Middle frontal gyrus (tissue), 1 donor: Measurements from ENCODE around the gene RDX.
"Not testable (repeated sequence)": the region's sequence is repeated elsewhere in the genome, so short reads cannot be mapped to it uniquely, and the experiment has no call there.

Experiments
- DNase-seq: peaks from one replicate; pipeline ENCODE4 v3.0.0-alpha.2; 2015; ENCODE audit warnings: low spot score; ENCODE audit errors: extremely low spot score

RDX gene

DNA sequence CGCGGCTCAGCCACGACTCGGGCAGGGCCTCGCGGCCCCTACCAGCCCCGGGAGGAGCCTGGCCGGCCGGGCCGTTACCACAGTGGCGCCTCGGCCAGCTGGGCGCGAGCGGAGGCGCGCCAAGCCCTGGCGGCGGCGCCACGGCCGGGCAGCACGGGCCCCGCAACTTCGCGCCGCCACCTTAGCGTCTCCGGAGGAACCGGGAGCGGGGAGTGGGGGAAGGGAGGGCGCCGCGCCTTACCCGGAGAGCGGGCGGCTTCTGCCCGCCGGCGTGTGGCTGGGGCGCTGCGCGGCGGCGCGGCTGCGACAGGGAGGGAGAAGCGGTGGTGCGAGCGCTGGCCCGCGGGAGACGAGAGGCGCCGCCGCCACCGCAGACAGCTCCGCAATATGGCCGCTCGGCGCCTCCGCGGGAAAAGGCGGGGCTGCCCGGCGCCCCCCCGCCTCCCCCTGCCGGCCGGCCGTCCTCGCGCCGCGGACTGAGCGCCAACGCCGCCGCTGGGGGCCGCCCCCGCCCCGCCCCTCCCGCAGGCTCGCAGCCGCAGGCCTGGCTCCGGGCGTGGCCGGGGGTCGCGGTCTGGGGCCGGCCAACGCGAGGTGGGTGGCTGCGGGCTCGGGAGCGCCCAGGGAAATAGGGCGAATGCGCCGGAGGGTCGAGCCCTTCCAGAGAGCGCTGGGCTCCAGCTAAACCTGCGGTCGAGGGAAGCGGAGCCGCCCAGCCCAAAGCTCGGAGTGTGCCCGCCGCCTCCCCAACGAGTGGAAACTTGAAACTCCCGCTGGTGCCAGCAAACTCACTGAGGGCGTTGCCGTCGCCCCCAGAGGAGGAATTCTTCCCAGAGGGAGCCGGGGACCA is at the start of gene RDX:
Gene RDX, minus strand, starts transcription at position 389 of the 850 bp plus-strand sequence. CDS start 16,922 bp downstream, outside the sequence.
- DNase-seq: peak; percentile 65

- no peak for DNase-seq
These were observed 49.3 kb upstream of the RDX start for GRCh38 chr11:110345743-110346142.

DNA sequence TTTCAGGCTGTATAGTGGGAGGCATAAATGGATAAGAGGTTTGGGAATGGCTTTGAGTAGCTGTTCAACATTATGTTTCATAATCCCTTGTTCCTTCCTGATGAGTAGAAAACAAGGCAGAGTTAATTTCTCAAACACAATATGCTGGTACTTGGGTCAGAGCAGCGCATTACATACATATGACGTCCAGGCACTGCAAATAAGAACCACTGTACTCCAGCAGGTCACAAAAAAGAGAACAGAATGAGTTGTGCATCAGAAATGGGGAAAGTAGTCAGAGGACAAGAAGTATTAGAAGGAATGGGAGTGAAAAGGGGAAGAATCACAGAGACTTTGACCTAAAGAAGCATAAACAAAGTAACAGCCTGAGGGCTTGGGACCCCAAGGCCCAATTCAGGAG is 44.0 kb upstream of the RDX start:
- DNase-seq: no peak

GRCh38 chr11:110339456-110340250 is 43.2 kb upstream of the RDX start:
- DNase-seq: no peak

GRCh38 chr11:110338684-110339083 is 42.3 kb upstream of the RDX start:
- no peak for DNase-seq

- no peak for DNase-seq
These were observed 41.3 kb upstream of the RDX start for GRCh38 chr11:110337570-110338193.

DNA sequence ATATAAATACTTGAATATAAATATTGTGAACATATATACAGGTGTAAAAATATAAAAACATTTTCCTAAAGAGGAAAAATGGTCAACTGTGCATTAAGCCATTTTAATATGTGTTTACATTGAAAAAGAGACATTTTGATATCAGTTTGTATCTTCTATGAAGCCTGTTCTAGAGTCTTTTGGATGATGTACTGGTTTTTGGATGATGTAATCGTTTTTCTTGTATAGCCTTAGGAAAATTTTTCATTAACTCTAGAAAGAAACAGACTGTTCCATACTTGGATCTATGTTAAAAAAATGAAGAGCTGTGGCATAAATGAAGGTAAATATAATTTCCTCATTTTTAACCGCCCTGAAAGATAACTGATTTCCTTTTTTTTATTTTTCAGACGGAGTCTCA is 39.6 kb upstream of the RDX start:
- no peak for DNase-seq

DNA sequence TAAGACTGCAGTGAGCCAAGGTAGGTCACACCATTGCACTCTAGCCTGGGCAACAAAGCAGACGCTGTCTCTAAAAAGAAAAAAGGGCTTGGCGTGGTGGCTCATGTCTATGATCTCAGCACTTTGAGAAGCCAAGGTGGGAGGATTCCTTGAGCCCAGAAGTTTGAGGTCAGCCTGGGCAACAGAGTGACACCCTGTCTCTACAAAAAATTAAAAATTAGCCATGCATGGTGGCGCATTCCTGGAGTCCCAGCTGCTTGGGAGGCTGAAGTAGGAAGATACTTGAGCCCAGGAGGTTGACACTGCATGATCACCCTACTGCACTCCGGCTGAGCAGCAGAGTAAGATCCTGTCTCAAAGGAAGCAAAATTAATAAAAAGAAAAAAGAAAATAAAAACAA is 38.9 kb upstream of the RDX start:
- no peak for DNase-seq

DNA sequence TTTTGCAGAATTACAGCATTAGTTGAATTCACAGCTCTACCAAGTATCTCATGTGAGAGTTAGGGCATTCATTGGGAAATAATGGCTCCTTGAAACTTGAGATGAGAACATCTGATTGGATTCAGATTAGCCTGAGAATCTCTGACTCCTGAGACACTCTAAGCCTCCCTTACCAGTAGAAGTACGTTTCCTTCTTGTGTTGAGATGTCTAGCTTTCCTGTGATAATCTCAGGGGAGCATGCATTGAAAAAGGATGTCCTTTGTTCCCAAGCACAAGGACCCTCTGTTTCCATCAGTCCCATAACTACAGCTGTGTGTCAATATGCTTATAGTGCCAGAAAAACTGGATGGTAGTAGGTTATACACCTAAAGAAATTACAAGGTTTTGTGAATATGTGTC is 35.2 kb upstream of the RDX start:
- DNase-seq: no peak

DNA sequence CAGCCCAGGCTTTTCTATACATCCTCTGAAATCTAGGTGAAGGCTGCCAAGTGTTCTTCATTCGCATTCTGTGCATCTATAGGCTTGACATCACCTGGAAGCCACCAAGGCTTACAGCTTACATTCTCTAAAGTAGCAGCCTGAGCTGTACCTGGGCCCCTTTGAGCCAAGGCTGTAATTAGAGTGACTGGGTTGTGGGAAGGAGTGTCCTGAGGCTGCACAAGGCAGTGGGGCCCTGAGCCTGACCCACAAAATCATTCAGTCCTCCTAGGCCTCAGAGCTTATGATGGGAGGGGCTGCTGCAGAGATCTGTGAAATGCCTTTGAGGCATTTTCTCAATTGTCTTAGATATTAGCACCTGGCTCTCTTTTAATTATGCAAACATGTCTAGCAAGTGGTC is 33.0 kb upstream of the RDX start:
- DNase-seq: no peak

GRCh38 chr11:110327508-110327907 is 31.1 kb upstream of the RDX start:
- DNase-seq: no peak

DNA sequence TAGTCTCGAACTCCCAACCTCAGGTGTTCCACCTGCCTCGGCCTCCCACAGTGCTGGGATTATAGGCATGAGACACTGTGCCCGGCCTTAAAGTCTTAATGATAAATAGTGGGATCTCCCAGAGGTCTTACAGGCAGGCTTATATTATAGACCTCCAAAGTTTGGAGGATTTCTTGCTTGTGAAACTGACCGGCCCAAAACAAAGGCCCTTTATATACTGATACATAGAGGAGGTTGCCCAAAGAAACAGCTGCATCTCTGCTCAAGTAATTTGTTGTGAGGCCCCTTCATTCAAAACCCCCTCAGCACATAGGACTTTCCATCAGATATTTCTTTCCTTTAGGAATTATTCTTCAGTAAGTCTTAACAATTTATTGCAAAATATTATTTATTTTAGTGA is 27.4 kb upstream of the RDX start:
- DNase-seq: no peak

- no peak for DNase-seq
These were observed 23.1 kb upstream of the RDX start for GRCh38 chr11:110319501-110319900.

GRCh38 chr11:110318638-110319404 is 22.4 kb upstream of the RDX start:
- DNase-seq: no peak

DNA sequence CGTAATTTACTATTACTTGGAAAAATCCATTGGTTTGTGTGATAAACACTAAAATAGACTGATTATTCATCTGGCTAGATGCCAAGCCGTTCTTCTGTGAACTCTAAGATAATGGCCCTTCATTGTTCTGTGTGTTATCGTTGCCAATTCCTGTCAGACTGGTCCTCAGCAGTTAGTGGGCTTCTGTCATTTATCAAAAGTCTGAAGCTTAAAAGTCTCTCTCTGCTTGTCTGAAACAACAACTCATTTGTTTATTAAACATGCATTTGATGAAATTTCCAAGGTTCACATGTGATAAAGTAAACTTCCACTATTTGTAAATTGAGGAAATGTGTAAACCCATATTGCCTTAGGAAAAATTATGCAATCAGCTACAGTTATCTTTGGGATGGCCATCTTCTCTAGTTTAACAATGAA is 21.1 kb upstream of the RDX start:
- peak; percentile 39 for DNase-seq

DNA sequence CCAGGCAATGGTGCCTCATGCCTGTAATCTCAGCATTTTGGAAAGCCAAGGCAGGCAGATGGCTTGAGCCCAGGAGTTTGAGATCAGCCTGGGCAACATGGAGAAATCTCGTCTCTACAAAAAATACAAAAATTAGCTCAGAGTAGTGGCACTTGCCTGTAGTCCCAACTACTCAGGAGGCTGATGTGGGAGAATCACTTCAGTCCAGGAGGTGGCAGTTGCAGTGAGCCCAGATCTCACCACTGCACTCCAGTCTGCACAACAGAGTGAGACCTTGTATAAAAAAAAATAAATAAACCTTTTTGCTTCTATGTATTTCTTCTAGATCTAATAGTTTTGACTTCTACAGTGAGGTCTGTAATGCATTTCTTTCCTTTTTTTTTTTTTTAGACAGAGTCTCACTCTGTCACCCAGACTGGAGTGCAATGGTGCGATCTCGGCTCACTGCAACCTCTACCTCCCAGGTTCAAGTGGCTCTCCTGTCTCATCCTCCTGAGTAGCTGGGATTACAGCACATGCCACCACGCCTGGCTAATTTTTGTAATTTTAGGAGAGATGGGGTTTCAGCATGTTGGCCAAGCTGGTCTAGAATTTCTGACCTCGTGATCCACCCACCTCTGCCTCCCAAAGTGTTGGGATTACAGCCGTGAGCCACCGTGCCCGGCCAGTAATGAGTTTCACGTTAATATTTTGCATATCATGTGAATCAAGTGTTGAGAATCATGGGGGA is 18.1 kb upstream of the RDX start:
- DNase-seq: no peak

DNA sequence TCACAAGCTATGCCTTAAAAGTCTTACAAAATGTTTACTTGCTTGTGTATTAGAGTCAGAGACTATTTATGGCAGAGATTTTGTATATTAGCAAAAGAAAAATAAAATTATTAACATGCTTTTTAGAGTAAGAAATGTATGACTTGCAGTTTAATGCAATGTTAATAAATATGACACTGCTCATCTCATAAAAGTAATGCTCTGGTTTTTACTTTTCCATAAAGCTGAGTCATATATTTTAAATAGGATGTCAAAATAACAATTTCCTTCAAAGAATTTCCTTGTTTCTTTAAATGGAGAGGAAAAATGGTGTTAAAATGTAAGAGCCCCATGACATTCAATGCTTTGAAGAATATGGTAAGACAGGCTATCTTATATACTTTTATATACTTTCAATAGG is 16.3 kb upstream of the RDX start:
- DNase-seq: no peak

- DNase-seq: no peak
These were observed 15.6 kb upstream of the RDX start for GRCh38 chr11:110311783-110312579.

- no peak for DNase-seq
These were observed 11.7 kb upstream of the RDX start for GRCh38 chr11:110308071-110308470.

DNA sequence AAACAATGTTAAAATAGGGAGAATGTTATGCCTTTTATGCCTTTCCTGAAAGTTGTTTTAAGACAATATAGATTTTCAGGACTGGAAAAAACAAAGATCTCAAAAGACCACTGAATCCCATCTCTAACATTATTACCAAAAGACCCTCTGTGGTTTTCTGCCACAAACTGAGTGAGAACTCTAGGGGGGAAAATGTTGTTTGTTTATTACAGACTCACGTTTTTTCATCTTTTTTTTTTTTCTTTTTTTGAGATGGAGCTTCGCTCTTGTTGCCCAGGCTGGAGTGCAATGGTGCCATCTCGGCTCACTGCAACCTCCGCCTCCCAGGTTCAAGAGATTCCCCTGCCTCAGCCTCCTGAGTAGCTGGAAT is 9.6 kb upstream of the RDX start:
- DNase-seq: not testable (repeated sequence)
